ENCODE measurements around the gene HIGD2A.

DNA sequence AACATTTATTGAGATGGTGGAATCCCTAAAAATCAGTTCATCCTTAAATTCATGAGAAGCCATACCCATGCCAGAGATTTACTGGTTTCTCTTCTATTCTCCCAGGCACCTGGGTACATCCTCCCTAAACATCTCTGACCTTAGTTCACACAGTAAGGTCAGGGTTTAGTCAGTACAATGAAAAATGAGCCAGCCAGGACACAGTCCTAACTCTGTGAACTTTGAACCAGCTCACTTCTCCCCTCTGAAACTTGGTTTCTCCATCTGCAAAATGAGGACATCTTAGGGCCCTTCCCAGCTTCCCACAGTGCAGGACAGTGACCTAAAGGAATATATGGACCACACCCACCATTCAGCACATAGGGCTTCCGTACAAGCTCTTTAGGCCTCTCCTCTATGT, 2.1 kb upstream of the HIGD2A start:
- TF ChIP-seq POLR2A (IDR thresholded peaks at IDR 0.05): no peak
- TF ChIP-seq, protein P1, sequence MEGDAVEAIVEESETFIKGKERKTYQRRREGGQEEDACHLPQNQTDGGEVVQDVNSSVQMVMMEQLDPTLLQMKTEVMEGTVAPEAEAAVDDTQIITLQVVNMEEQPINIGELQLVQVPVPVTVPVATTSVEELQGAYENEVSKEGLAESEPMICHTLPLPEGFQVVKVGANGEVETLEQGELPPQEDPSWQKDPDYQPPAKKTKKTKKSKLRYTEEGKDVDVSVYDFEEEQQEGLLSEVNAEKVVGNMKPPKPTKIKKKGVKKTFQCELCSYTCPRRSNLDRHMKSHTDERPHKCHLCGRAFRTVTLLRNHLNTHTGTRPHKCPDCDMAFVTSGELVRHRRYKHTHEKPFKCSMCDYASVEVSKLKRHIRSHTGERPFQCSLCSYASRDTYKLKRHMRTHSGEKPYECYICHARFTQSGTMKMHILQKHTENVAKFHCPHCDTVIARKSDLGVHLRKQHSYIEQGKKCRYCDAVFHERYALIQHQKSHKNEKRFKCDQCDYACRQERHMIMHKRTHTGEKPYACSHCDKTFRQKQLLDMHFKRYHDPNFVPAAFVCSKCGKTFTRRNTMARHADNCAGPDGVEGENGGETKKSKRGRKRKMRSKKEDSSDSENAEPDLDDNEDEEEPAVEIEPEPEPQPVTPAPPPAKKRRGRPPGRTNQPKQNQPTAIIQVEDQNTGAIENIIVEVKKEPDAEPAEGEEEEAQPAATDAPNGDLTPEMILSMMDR (IDR thresholded peaks at IDR 0.05): no peak

All from body of pancreas (tissue), 4 donors.